Left ventricle myocardium inferior (tissue), 1 donor: ENCODE data around the gene PMEL. TPM values are rescaled to one million over a fixed set of nuclear protein-coding genes. Genes with fewer than 3 reads are reported as not detected.

Experiments
- DNase-seq: peaks from one replicate; pipeline ENCODE4 v3.0.0-alpha.2; 2020
- H3K27ac ChIP-seq: fragments of 200-600 bp; replicated peaks from 2 replicates; pipeline ENCODE4 v1.8.0; 2021
- H3K27me3 ChIP-seq: fragments of 200-600 bp; 2 replicates; pipeline ENCODE4 v1.8.0; 2021; ENCODE audit warnings: low read depth
- H3K36me3 ChIP-seq: fragments of 200-600 bp; 2 replicates; pipeline ENCODE4 v1.8.0; 2021
- H3K4me1 ChIP-seq: fragments of 200-600 bp; 2 replicates; pipeline ENCODE4 v1.8.0; 2021
- H3K4me3 ChIP-seq: fragments of 200-600 bp; 2 replicates; pipeline ENCODE4 v1.8.0; 2021; ENCODE audit warnings: mild to moderate bottlenecking, moderate library complexity
- H3K9me3 ChIP-seq: fragments of 200-600 bp; replicated peaks from 2 replicates; pipeline ENCODE4 v1.8.0; 2021
- intact Hi-C: fragments of 100-400 bp; cut with micrococcal nuclease; formaldehyde crosslinking; loops from one replicate; pipeline ENCODE4 v1.11.0; 2022
- total RNA-seq: library from RNA; stranded (reverse); fragmentation: NEBNext Ultra II Directional; extraction: Animal tissue kit (Norgen Biotek cat#: 25700); gene quantifications from one replicate; pipeline ENCODE4 v1.2.1, GENCODE V29; 2021
- TF ChIP-seq, protein P1 (sequence below): fragments of 200-600 bp; IDR thresholded peaks from 2 replicates; pipeline ENCODE4 v1.8.0; 2021; ENCODE audit warnings: antibody characterized with exemption, mild to moderate bottlenecking, borderline replicate concordance
- donor health status: DM: no; HTN: yes; CAD: no; lungs with severe emphysema.

Gene PMEL
- total RNA-seq, 1 donor from 2014 or later = 0.16 TPM

DNA sequence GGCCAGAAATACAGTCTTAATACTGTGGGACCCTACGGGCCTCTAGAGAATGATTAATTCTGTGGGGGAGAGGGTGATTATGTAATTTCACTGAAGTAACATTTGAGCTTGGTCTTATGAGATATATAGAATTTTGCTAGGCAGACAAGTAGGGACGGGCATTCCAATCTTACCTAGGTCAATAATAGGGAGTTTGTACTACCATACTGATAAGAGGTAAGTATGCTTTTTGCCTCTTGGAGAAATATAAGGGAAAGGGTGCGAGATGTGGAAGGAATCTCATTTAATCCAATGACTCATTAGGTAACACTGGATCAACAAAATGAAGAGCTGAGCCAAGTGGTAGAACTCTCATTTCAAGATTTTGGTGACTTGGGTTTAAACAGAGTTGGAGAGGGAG lies 13.2 kb upstream of the PMEL start:
- no peak overlapping the region for H3K4me3 ChIP-seq
- intact Hi-C loops = no loop called here
- H3K4me1 ChIP-seq = peaks cover 63% of the 10 kb centered on the region
- TF ChIP-seq, protein P1, sequence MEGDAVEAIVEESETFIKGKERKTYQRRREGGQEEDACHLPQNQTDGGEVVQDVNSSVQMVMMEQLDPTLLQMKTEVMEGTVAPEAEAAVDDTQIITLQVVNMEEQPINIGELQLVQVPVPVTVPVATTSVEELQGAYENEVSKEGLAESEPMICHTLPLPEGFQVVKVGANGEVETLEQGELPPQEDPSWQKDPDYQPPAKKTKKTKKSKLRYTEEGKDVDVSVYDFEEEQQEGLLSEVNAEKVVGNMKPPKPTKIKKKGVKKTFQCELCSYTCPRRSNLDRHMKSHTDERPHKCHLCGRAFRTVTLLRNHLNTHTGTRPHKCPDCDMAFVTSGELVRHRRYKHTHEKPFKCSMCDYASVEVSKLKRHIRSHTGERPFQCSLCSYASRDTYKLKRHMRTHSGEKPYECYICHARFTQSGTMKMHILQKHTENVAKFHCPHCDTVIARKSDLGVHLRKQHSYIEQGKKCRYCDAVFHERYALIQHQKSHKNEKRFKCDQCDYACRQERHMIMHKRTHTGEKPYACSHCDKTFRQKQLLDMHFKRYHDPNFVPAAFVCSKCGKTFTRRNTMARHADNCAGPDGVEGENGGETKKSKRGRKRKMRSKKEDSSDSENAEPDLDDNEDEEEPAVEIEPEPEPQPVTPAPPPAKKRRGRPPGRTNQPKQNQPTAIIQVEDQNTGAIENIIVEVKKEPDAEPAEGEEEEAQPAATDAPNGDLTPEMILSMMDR = no peak
- H3K27me3 ChIP-seq = no peaks in the 10 kb centered on the region
- no peak for DNase-seq
- H3K27ac ChIP-seq = no peak overlapping the region
- H3K36me3 ChIP-seq = peaks cover 28% of the 10 kb centered on the region
- no peaks in the 10 kb centered on the region for H3K9me3 ChIP-seq

DNA sequence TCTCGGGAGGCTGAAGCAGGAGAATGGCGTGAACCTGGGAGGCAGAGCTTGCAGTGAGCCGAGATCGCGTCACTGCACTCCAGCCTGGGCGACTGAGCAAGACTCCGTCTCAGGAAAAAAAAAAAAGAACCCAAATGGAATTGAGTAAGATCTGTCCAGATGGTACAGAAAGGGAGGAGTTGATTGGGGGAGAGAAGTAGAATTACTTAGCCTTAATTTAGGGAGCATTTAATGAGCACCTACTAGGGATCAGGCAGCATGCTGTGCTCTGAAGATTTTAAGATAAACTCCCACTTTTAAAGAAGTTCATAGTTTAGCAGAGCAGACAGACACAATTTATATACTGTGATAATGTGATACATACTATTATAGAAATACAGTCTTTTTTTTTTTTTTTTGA lies 12.6 kb upstream of the PMEL start:
- Histone ChIP-seq H3K4me3 (no peak overlapping the region), H3K27me3 (no peaks in the 10 kb centered on the region), H3K27ac (no peak overlapping the region), H3K9me3 (no peaks in the 10 kb centered on the region), H3K36me3 (peaks cover 22% of the 10 kb centered on the region), H3K4me1 (peaks cover 59% of the 10 kb centered on the region)
- intact Hi-C loops = no loop called here
- TF ChIP-seq, protein P1 = no peak
- no peak for DNase-seq

DNA sequence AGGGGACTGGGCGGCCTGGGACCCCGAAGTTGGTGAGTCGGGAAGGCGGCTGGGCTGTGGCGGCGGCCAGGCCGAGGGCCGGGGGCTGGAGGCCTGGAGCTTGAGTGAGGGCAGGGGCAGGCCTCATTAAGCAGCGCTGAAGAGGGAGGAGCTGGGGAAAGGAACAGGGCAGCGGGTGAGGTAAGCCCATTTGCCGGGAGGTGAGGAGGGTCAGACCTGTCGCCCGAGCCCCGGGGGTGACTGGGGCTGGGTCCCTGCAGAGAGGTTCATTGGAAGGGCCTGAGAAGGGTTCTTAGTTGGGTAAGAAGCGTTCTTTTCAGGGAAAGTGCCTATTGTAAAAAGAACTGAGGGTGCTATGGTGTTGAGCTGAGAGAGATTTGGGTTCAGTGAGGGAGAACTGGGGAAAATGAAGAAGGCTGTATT lies 8.5 kb upstream of the PMEL start:
- H3K27ac ChIP-seq = peak overlapping the region; percentile 99
- H3K4me3 ChIP-seq = peak overlapping the region; percentile 99
- H3K4me1 ChIP-seq = peaks cover 57% of the 10 kb centered on the region
- peaks cover 3% of the 10 kb centered on the region for H3K36me3 ChIP-seq
- no peaks in the 10 kb centered on the region for H3K9me3 ChIP-seq
- intact Hi-C loops = no loop called here
- H3K27me3 ChIP-seq = no peaks in the 10 kb centered on the region
- TF ChIP-seq, protein P1 = no peak
- DNase-seq = no peak

DNA sequence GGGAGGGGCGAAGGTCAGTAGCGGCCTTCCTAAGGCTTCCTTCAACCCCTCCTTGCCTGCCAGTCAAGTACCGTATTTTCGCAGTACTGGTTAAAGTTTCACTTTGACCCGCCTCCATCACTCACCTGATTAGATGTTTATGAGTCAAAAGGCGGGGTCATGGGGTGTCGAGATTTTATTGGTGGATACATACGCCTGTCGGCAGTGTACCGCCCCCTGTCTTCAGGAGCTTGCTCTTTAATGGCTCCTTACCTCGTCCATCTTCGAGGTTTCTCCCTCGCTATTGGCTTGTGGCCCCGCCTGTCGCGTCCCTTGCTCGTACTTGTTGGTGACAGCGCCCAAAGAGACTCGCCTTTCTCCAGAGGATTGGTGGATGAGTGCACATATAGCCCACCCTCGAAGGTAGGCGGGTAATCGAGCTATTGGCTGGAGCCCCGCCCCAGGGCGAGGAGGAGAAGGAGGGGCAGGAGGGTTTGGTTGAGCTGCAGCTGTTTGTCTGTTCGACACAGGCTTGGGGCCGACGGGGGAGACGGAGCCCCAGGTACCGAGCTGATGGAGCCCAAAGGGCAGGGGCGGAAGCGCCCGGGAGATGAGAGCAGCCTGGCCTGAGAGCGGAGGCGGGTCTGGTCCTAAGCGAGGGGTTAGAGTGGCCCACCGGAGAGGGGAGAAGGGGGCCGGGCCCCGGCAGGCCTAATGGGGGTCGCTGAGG lies 7.9 kb upstream of the PMEL start, which contains the start of gene RAB5B:
Gene RAB5B (plus strand): TSS at position 480 of the 709 bp plus-strand sequence. CDS start 12,883 bp downstream, outside the sequence.
- H3K27ac ChIP-seq = peak within 1 kb of the TSS; percentile 99
- intact Hi-C loops = no loop called here
- peaks cover 57% of the 10 kb centered on the region for H3K4me1 ChIP-seq

DNA sequence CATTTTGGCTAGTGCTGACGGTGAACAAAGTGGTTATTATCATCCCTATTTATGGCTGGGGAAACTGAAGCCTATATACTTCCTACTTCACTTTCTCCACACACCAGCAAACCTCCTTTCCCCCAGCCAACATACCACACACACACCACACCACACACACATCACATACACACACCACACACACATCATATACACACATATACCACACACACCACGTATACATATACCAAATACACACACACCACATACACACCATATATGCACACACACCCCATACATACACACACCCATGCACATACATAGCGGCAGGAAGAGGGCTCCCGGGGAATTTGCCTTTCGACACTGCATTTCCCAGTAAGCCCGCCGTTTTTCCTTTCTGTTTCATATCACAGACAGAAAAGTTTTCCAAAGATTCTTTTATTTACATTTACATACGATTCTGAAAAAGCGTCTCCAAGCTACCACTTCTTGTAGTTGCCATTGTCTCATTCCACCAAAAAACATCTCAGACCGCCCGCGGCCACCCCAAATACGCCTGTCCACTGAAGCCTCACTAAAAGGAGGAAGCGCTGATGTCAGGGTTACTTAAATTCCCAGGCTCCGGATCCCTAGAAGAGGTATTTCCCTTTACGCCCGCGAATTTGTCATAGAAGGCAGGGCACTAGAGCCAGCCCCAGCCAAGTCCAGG lies 7.2 kb upstream of the PMEL start:
- Histone ChIP-seq H3K4me3 (peak overlapping the region; percentile 78), H3K36me3 (no peaks in the 10 kb centered on the region), H3K27ac (peak overlapping the region; percentile 96), H3K4me1 (peaks cover 56% of the 10 kb centered on the region), H3K27me3 (no peaks in the 10 kb centered on the region), H3K9me3 (no peaks in the 10 kb centered on the region)
- intact Hi-C loops = no loop called here
- TF ChIP-seq, protein P1 = no peak
- no peak for DNase-seq

More for the DNA sequence above, 7.9 kb upstream of the PMEL start, which contains the start of gene RAB5B:
- peak within 1 kb of the TSS; percentile 99 for H3K4me3 ChIP-seq
- no peaks in the 10 kb centered on the region for H3K36me3 ChIP-seq
- TF ChIP-seq, protein P1 = peak; percentile 62
- peak; percentile 99 for DNase-seq
- H3K27me3 ChIP-seq = no peaks in the 10 kb centered on the region
- H3K9me3 ChIP-seq = no peaks in the 10 kb centered on the region
